ENCODE results near the gene ALDH6A1.

The ALDH6A1 gene

GRCh38 chr14:74034572-74034971, 49.7 kb downstream of the ALDH6A1 start:
- Histone ChIP-seq H3K79me2 (ENCODE audit: insufficient read depth, low read length) (no peaks in the 10 kb centered on the region), H3K27me3 (ENCODE audit: low read length) (no peaks in the 10 kb centered on the region), H3K9me2 (replicated peaks; ENCODE audit: insufficient read depth, low read length) (no peaks in the 10 kb centered on the region), H3K4me2 (ENCODE audit: low read depth, low read length, poor library complexity, severe bottlenecking) (no peak overlapping the region), H3K36me3 (ENCODE audit: low read length) (no peaks in the 10 kb centered on the region), H3K9me3 (ENCODE audit: insufficient read depth, low read length) (no peaks in the 10 kb centered on the region), H3K27ac (ENCODE audit: low read depth, low read length) (no peak overlapping the region), H3F3A (ENCODE audit: insufficient read depth) (peaks cover 6% of the 10 kb centered on the region; the same call in 1 of the 2 replicates), H4K20me1 (ENCODE audit: low read depth, low read length) (no peaks in the 10 kb centered on the region), H3K4me3 (ENCODE audit: insufficient read depth, low read length, poor library complexity, severe bottlenecking) (no peak overlapping the region), H2AFZ (ENCODE audit: low read depth, low read length, severe bottlenecking) (no peak overlapping the region), H3K9ac (ENCODE audit: low read length) (no peak overlapping the region)
- no peak for TF ChIP-seq CTCF (IDR thresholded peaks at IDR 0.05; ENCODE audit: insufficient read depth, low read length, poor library complexity, severe bottlenecking)
- TF ChIP-seq EZH2phosphoT487 (conservative IDR thresholded peaks at IDR 0.05; ENCODE audit: low read length) = no peak

- Histone ChIP-seq H3K36me3 (ENCODE audit: low read length) (no peaks in the 10 kb centered on the region), H3K79me2 (ENCODE audit: insufficient read depth, low read length) (no peaks in the 10 kb centered on the region), H3K27me3 (ENCODE audit: low read length) (no peaks in the 10 kb centered on the region), H2AFZ (ENCODE audit: low read depth, low read length, severe bottlenecking) (no peak overlapping the region), H3K9me2 (replicated peaks; ENCODE audit: insufficient read depth, low read length) (no peaks in the 10 kb centered on the region), H3K9me3 (ENCODE audit: insufficient read depth, low read length) (no peaks in the 10 kb centered on the region), H3K4me2 (ENCODE audit: low read depth, low read length, poor library complexity, severe bottlenecking) (no peak overlapping the region), H4K20me1 (ENCODE audit: low read depth, low read length) (no peaks in the 10 kb centered on the region), H3K27ac (ENCODE audit: low read depth, low read length) (no peak overlapping the region), H3F3A (ENCODE audit: insufficient read depth) (peaks cover 3% of the 10 kb centered on the region; the same call in 1 of the 2 replicates), H3K9ac (ENCODE audit: low read length) (no peak overlapping the region), H3K4me3 (ENCODE audit: insufficient read depth, low read length, poor library complexity, severe bottlenecking) (no peak overlapping the region)
- TF ChIP-seq EZH2phosphoT487 (conservative IDR thresholded peaks at IDR 0.05; ENCODE audit: low read length) (no peak), CTCF (IDR thresholded peaks at IDR 0.05; ENCODE audit: insufficient read depth, low read length, poor library complexity, severe bottlenecking) (no peak)
These were observed 55.1 kb downstream of the ALDH6A1 start for GRCh38 chr14:74029136-74029535.

GRCh38 chr14:74022346-74022745, 61.9 kb downstream of the ALDH6A1 start:
- no peaks in the 10 kb centered on the region for H3K27me3 ChIP-seq (ENCODE audit: low read length)
- TF ChIP-seq CTCF (IDR thresholded peaks at IDR 0.05; ENCODE audit: insufficient read depth, low read length, poor library complexity, severe bottlenecking) (no peak), EZH2phosphoT487 (conservative IDR thresholded peaks at IDR 0.05; ENCODE audit: low read length) (no peak)
- H4K20me1 ChIP-seq (ENCODE audit: low read depth, low read length) = no peaks in the 10 kb centered on the region
- H3K9me3 ChIP-seq (ENCODE audit: insufficient read depth, low read length) = no peaks in the 10 kb centered on the region
- H3K27ac ChIP-seq (ENCODE audit: low read depth, low read length) = no peak overlapping the region
- no peaks in the 10 kb centered on the region for H3K36me3 ChIP-seq (ENCODE audit: low read length)
- no peaks in the 10 kb centered on the region for H3K79me2 ChIP-seq (ENCODE audit: insufficient read depth, low read length)
- H3K9me2 ChIP-seq (replicated peaks; ENCODE audit: insufficient read depth, low read length) = no peaks in the 10 kb centered on the region
- H3K9ac ChIP-seq (ENCODE audit: low read length) = no peak overlapping the region
- H3K4me2 ChIP-seq (ENCODE audit: low read depth, low read length, poor library complexity, severe bottlenecking) = no peak overlapping the region
- H2AFZ ChIP-seq (ENCODE audit: low read depth, low read length, severe bottlenecking) = no peak overlapping the region
- 0 out of 2 replicates have a peak, but pooled peaks cover 4% of the 10 kb centered on the region for H3F3A ChIP-seq (ENCODE audit: insufficient read depth)
- no peak overlapping the region for H3K4me3 ChIP-seq (ENCODE audit: insufficient read depth, low read length, poor library complexity, severe bottlenecking)
